Amniotic stem cell (primary cell): ENCODE results near the gene UBTD1.
"Not testable (repeated sequence)": the region's sequence is repeated elsewhere in the genome, so short reads cannot be mapped to it uniquely, and the experiment has no call there.

Experiments
- DNase-seq: peaks from one replicate; lab custom pipeline; 2025; lab: John Stamatoyannopoulos, UW

The UBTD1 gene

GRCh38 chr10:97538839-97539238 lies 40.1 kb downstream of the UBTD1 start:
- DNase-seq, result no peak

DNA sequence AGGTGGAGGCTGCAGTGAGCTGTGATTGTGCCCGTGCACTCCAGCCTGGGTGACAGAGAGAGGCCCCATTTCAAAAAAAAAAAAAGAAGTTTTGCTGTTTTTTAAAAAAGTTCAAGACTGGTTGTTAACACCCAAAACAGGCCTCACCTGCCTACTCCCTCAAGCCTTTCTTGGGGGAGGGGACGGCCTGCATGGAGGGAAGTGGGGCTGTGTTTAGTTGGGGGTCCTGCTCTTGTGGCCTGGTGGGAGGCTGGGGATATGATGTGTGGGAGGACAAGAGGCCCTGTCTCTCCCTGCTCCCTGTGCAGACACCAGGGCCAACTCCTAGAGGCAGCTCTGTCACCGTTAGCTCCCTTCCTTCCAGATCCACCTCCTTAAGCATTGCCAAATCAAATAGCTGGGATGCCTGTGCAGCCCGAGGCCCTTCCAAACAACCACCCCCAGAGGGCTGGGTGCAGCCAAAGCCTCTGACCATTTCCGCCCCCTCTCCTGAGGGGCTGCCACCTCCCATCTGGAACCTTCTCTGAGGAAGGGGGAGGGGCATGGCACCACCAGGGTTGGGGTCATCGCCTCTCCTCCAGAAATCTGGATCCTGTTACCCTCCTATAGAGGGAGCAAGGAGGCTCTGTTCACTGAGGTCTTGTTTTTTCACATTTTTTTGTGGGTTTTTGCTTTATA lies 40.9 kb downstream of the UBTD1 start:
- peak; percentile 65 for DNase-seq

DNA sequence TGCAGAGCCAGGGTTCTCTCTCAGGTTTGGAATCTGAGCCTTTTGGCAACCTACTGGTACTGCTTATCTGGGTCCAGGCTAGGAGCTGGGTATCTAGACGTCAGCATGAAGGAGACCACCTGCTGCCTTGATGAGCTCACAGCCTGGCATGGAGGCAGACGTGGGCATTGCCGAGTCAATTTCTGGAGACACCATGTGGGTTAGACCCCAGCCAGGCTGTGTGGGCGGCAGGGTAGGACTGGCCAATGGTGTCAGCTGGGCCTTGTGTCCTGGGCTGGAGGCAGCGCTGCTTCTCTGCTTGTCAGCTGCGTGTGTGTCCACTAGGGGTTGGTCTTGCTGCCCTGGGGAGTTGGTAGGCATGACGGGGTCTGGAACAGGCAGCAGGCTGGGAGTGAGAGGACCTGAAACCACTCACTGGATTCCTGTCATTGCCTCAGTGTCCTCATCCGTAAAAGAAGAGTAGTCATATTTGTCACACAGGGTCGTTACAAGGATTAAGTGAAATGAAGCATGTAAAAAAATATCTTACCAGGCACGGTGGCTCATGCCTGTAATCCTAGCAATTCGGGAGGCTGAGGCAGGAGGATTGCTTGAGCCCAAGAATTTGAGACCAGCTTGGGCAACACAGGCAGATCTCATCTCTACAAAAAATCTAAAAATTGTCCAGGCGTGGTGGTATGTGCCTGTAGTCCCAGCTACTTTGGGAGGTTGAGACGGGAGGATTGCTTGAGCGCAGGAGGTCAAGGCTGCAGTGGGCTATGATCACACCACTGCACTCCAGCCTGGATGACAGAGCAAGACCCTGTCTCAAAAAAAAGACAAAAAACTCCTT lies 42.2 kb downstream of the UBTD1 start:
- DNase-seq, result no peak

- DNase-seq, result peak; percentile 73
Measured at GRCh38 chr10:97542169-97543024, 43.7 kb downstream of the UBTD1 start.

GRCh38 chr10:97543025-97543546 lies 44.4 kb downstream of the UBTD1 start:
- DNase-seq, result peak; percentile 90

- no peak for DNase-seq
Measured at GRCh38 chr10:97546456-97547270, 47.9 kb downstream of the UBTD1 start.

- no peak for DNase-seq
Measured at GRCh38 chr10:97547271-97547600, 48.5 kb downstream of the UBTD1 start.

GRCh38 chr10:97547962-97548361 lies 49.2 kb downstream of the UBTD1 start:
- DNase-seq, result no peak

- no peak for DNase-seq
Measured at GRCh38 chr10:97548828-97549455, 50.2 kb downstream of the UBTD1 start.

- DNase-seq, result no peak
Measured at GRCh38 chr10:97549587-97550322, 51.0 kb downstream of the UBTD1 start.

GRCh38 chr10:97550336-97551149 lies 51.8 kb downstream of the UBTD1 start:
- DNase-seq, result no peak

DNA sequence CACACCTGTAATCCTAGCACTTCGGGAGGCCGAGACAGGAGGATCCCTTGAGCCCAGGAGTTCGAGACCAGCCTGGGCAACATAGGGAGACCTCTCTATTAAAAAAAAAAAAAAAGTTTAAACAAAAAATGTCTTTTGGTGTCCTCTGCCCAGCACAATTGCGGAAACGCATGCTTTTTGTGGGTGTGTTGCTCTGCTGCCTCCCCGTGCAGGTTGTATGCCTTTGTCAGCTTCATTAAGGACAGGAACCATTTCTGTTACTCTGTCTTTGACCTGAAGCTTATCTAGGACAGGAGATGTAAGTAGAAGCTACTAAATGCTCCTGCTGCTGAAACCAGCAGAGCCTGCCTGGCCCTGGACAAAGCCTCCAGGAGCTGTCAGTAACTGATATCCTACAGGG lies 52.5 kb downstream of the UBTD1 start:
- DNase-seq, result no peak

- peak; percentile 49 for DNase-seq
Measured at GRCh38 chr10:97553575-97554031, 54.9 kb downstream of the UBTD1 start.

GRCh38 chr10:97554336-97554735 lies 55.6 kb downstream of the UBTD1 start:
- DNase-seq, result not testable (repeated sequence)

DNA sequence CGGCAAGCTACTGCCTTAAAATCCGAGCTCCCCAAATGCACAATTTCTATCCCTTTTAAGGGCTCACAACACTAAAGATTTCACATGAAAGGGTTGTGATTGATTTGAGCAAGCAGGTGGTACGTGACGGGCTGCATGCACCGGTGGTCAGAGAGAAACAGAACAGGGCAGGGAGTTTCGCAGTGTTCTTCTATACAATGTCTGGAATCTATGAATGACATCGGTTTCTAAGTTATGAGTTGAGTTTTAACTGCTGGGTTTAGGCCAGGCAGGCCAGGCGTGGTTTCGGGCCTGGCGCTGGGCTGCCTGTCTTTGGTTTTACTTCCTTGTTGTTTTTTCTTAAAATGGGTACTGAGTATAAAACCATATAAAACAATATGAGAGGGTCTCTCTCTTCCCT lies 56.8 kb downstream of the UBTD1 start:
- not testable (repeated sequence) for DNase-seq

DNA sequence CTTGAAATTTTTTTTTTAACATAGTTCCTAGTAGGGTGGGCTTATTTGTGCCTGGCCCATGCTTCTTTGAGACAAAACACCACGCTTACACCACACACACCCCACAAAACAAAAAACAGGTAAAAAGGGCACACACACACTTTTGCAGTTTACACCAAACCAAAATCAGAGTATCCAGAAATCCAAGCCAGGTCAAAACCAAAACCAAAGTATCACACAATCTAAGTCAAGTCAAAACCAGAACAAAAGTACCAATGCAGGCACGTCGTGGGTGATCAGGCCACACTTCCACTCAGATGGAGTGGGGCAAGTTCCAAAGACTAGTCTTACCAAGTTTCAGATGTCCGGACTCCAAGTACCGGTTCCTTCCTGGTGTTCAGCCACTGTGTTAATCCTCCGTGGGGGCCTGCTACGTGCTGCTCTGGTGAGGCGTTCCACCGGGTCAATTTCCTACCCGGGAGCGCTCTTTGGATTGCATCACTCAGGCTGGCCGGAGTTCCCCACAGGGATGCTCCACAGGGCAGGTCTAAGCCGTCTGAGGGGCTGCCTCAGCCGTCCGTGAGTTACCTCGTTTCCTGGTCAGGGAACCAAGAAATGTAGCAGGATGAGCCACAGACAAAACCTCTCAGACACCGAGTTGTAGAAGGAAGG lies 62.1 kb downstream of the UBTD1 start:
- DNase-seq, result not testable (repeated sequence)

DNA sequence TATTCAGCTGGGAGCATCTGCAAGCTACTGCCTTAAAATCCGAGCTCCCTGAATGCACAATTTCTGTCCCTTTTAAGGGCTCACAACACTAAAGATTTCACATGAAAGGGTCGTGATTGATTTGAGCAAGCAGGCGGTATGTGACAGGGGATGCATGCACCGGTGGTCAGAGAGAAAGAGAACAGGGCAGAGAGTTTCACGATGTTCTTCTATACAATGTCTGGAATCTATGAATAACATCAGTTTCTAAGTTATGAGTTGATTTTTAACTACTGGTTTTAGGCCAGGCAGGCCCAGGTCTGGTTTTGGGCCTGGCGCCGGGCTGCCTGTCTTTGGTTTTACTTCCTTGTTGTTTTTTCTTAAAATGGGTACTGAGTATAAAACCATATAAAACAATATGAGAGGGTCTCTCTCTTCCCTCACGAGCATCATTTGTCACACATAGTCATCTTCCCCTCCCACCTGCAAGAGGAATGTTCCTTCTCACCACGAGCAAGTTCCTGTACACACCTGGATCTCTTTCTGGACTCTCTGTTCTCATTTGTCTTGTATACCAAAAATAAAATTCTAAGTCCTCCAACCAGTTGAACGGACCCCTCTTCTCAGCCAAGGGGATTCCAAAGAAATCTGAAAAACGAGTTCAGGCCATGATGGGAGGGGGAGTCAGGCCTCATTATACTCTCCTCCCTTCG lies 62.8 kb downstream of the UBTD1 start:
- not testable (repeated sequence) for DNase-seq

DNA sequence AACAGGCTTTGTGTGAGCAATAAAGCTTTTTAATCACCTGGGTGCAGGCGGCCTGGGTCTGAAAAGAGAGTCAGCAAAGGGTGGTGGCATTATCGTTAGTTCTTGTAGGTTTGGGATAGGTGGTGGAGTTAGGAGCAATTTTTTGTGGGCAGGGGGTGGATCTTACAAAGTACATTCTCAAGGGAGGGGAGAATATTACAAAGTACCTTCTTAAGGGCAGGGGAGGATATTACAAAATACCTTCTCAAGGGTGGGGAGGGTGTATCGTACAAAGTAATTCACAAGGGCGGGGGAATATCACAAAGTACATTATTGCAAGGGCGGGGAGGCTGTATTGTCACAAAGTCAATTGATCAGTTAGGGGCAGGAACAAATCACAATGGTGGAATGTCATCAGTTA lies 63.6 kb downstream of the UBTD1 start:
- DNase-seq, result not testable (repeated sequence)
